Astrocyte (in vitro differentiated cells and primary cell): ENCODE results near the gene PNPO. TPM values are rescaled to one million over a fixed set of nuclear protein-coding genes. Genes with fewer than 3 reads are reported as not detected.

Source experiments
- DNase-seq: peaks from one replicate; pipeline ENCODE4 v3.0.0-alpha.2; 2010; ENCODE audit warnings: low read depth
- FAIRE-seq: peaks from 2 replicates; lab custom pipeline; 2011; peaks lifted over from hg19 to GRCh38; lab: Jason Lieb, UNC
- H2AFZ ChIP-seq: 2 replicates; pipeline ENCODE4 v1.6.0; 2012; ENCODE audit warnings: low read depth, low read length, inconsistent platforms
- H3K27ac ChIP-seq: 2 replicates; pipeline ENCODE4 v1.5.1; 2011; ENCODE audit warnings: low read depth, low read length, inconsistent platforms
- H3K27me3 ChIP-seq: 2 replicates; pipeline ENCODE4 v1.6.0; 2011; ENCODE audit warnings: low read length, inconsistent platforms; ENCODE audit not compliant: insufficient read depth
- H3K36me3 ChIP-seq: 2 replicates; pipeline ENCODE4 v1.5.1; 2011; ENCODE audit warnings: low read length, inconsistent platforms; ENCODE audit not compliant: insufficient read depth
- H3K4me1 ChIP-seq: 2 replicates; pipeline ENCODE4 v1.5.1; 2011; ENCODE audit warnings: low read length, inconsistent platforms; ENCODE audit not compliant: insufficient read depth
- H3K4me2 ChIP-seq: 2 replicates; pipeline ENCODE4 v1.6.0; 2012; ENCODE audit warnings: low read length, inconsistent platforms
- H3K4me3 ChIP-seq: 2 replicates; pipeline ENCODE4 v1.5.1; 2011; ENCODE audit warnings: low read depth, mild to moderate bottlenecking, low read length, inconsistent platforms; ENCODE audit not compliant: insufficient read depth
- H3K79me2 ChIP-seq: 2 replicates; pipeline ENCODE4 v1.6.0; 2012; ENCODE audit warnings: mild to moderate bottlenecking, low read length, inconsistent platforms; ENCODE audit not compliant: insufficient read depth
- H3K9ac ChIP-seq: 2 replicates; pipeline ENCODE4 v1.6.0; 2012; ENCODE audit warnings: mild to moderate bottlenecking, low read length, inconsistent platforms
- H3K9me3 ChIP-seq: 2 replicates; pipeline ENCODE4 v1.5.1; 2012; ENCODE audit warnings: low read depth, mild to moderate bottlenecking, low read length, inconsistent platforms; ENCODE audit not compliant: insufficient read depth
- H4K20me1 ChIP-seq: 2 replicates; pipeline ENCODE4 v1.6.0; 2012; ENCODE audit warnings: low read length, inconsistent platforms; ENCODE audit not compliant: insufficient read depth
- H3K27ac Mint-ChIP-seq: one replicate; pipeline ENCODE4 v1.8.0; 2021; ENCODE audit warnings: mild to moderate bottlenecking, mixed read lengths; ENCODE audit not compliant: unreplicated experiment
- H3K27me3 Mint-ChIP-seq: one replicate; pipeline ENCODE4 v1.8.0; 2021; ENCODE audit warnings: low read depth, mixed read lengths; ENCODE audit not compliant: unreplicated experiment
- H3K36me3 Mint-ChIP-seq: one replicate; pipeline ENCODE4 v1.8.0; 2021; ENCODE audit warnings: low read depth, mixed read lengths; ENCODE audit not compliant: unreplicated experiment
- H3K4me1 Mint-ChIP-seq: one replicate; pipeline ENCODE4 v1.8.0; 2021; ENCODE audit warnings: low read depth, mixed read lengths; ENCODE audit not compliant: unreplicated experiment
- H3K4me3 Mint-ChIP-seq: one replicate; pipeline ENCODE4 v1.8.0; 2021; ENCODE audit warnings: mild to moderate bottlenecking, moderate library complexity, mixed read lengths; ENCODE audit not compliant: unreplicated experiment
- H3K9me3 Mint-ChIP-seq: one replicate; pipeline ENCODE4 v1.8.0; 2021; ENCODE audit warnings: mild to moderate bottlenecking, mixed read lengths; ENCODE audit not compliant: unreplicated experiment
- EZH2 ChIP-seq: IDR thresholded peaks from 2 replicates; pipeline ENCODE4 v1.6.1; 2012; ENCODE audit warnings: mild to moderate bottlenecking, low read length, inconsistent platforms; ENCODE audit not compliant: insufficient read depth
- total RNA-seq: library from RNA; stranded (reverse); gene quantifications from 2 replicates; pipeline ENCODE4 v1.2.1, GENCODE V29; 2021
- TF ChIP-seq, protein P1 (sequence below): IDR thresholded peaks from 2 replicates; pipeline ENCODE4 v1.5.1; 2011; ENCODE audit warnings: low read depth, mild to moderate bottlenecking, inconsistent platforms, low read length, moderate library complexity; ENCODE audit not compliant: insufficient read depth

Gene PNPO
- total RNA-seq, 1 donor from 2014 or later = 12.0 TPM

DNA sequence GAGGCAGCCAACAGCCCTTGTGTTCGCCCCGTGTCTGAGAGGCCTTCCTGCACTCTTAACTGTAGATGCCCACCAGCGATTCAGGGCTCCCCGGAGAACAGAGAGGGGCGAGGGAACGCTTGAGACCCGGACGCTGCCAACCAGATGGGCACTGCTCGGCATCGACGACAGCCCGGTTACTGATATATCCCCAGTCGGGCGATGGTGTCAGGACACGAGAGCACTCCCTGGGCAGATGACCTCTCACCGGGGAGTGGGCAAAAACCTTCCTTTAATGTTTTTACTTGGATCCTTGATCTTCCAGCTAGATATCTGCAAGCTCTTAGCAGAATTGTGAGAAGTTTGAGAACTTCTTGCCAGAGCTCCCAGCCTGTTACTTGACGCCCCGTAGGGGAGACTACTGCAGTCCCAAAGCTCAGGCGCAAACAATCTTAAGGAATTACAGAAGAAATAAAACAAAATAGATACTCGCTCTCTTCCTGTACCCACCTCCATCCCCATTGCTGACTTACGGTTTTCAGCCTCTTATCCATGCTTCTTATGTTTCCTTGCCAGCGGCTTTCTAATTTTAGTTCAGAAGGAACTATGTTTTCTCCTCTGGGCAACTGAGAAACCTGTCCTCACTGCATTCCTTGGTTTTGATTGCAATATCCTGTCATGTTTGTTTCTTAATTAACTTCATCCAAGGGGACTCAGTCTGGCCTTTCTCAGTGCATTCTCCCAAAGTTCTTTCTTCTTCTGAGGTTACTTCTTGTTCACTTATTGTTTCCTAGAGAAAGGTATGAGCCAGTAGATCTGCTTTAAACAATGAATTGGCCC, 44.5 kb upstream of the PNPO start:
- Histone ChIP-seq H3K79me2 (peaks cover 43% of the 10 kb centered on the region), H3K27ac (peak overlapping the region; percentile 94), H3K9ac (peak overlapping the region; percentile 98), H3K36me3 (no peaks in the 10 kb centered on the region), H3K27me3 (no peaks in the 10 kb centered on the region), H3K4me3 (peak overlapping the region; percentile 92), H4K20me1 (peaks cover 5% of the 10 kb centered on the region), H3K4me2 (peak overlapping the region; percentile 99), H3K4me1 (peaks cover 19% of the 10 kb centered on the region), H2AFZ (peak overlapping the region; percentile 86), H3K9me3 (no peaks in the 10 kb centered on the region)
- FAIRE-seq (no peak), DNase-seq (no peak)
- Mint-ChIP-seq H3K27ac (peak overlapping the region; percentile 88), H3K9me3 (peaks cover under 1% of the 10 kb centered on the region), H3K4me1 (peaks cover 15% of the 10 kb centered on the region), H3K36me3 (peaks cover 6% of the 10 kb centered on the region), H3K27me3 (no peaks in the 10 kb centered on the region), H3K4me3 (peak overlapping the region; percentile 94)
- TF ChIP-seq, protein P1, sequence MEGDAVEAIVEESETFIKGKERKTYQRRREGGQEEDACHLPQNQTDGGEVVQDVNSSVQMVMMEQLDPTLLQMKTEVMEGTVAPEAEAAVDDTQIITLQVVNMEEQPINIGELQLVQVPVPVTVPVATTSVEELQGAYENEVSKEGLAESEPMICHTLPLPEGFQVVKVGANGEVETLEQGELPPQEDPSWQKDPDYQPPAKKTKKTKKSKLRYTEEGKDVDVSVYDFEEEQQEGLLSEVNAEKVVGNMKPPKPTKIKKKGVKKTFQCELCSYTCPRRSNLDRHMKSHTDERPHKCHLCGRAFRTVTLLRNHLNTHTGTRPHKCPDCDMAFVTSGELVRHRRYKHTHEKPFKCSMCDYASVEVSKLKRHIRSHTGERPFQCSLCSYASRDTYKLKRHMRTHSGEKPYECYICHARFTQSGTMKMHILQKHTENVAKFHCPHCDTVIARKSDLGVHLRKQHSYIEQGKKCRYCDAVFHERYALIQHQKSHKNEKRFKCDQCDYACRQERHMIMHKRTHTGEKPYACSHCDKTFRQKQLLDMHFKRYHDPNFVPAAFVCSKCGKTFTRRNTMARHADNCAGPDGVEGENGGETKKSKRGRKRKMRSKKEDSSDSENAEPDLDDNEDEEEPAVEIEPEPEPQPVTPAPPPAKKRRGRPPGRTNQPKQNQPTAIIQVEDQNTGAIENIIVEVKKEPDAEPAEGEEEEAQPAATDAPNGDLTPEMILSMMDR = no peak
- TF ChIP-seq EZH2 = no peak

DNA sequence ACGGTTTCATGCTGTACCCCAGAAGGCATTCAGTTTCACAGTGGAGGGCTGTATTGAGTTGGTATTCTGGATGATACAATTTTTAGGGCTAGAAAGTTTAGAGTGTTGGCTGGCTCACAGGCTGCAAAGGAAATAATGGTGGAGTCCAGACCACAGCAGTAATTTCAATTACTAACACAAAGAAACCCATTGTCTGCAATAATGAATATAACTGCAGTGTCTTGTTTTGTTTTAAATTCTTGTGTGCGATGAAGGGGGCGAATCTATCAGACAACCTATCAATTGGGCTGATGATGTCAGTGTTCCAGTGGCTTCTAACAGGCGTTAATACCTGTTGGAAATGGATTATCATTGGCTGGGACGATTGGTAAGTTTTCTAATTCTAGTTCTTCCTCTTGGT, 43.8 kb upstream of the PNPO start:
- Histone ChIP-seq H3K4me2 (peak overlapping the region; percentile 99), H3K36me3 (no peaks in the 10 kb centered on the region), H3K9ac (peak overlapping the region; percentile 98), H4K20me1 (peaks cover 11% of the 10 kb centered on the region), H3K4me3 (peak overlapping the region; percentile 92), H3K27ac (no peak overlapping the region), H3K79me2 (peaks cover 50% of the 10 kb centered on the region), H2AFZ (no peak overlapping the region), H3K27me3 (no peaks in the 10 kb centered on the region), H3K9me3 (no peaks in the 10 kb centered on the region), H3K4me1 (peaks cover 19% of the 10 kb centered on the region)
- H3K4me1 Mint-ChIP-seq = peaks cover 15% of the 10 kb centered on the region
- peaks cover 6% of the 10 kb centered on the region for H3K36me3 Mint-ChIP-seq
- FAIRE-seq (no peak), DNase-seq (peak; percentile 31)
- H3K27ac Mint-ChIP-seq = no peak overlapping the region
- H3K4me3 Mint-ChIP-seq = peak overlapping the region; percentile 94
- TF ChIP-seq, protein P1 = no peak
- TF ChIP-seq EZH2 = no peak
- H3K9me3 Mint-ChIP-seq = peaks cover 1% of the 10 kb centered on the region
- no peaks in the 10 kb centered on the region for H3K27me3 Mint-ChIP-seq

DNA sequence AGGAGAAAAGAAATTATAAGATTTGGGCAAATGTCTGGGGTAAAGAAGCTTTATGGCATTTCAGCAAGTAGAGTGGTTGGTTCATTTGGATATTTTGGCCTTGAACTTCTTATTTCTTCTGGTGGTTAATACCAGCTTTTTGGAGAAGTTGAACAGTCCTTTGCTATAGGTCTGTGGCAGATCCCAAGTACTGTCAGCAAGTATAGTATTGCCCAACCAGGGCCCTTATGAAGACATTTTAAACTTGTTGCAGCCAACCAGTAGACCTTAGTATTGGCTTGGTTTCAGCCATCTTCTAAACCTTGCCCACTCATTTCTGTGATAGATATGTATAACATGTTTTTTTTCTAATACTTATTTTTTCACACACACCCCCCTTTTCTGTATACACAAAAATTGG, 43.1 kb upstream of the PNPO start:
- H3K9me3 Mint-ChIP-seq = peaks cover 1% of the 10 kb centered on the region
- no peaks in the 10 kb centered on the region for H3K27me3 Mint-ChIP-seq
- peaks cover 8% of the 10 kb centered on the region for H3K36me3 Mint-ChIP-seq
- Histone ChIP-seq H2AFZ (no peak overlapping the region), H3K4me3 (no peak overlapping the region), H3K27ac (no peak overlapping the region), H3K27me3 (no peaks in the 10 kb centered on the region), H3K36me3 (no peaks in the 10 kb centered on the region), H3K9ac (no peak overlapping the region), H3K79me2 (peaks cover 50% of the 10 kb centered on the region), H3K4me1 (peaks cover 19% of the 10 kb centered on the region), H3K4me2 (peak overlapping the region; percentile 99), H3K9me3 (no peaks in the 10 kb centered on the region), H4K20me1 (peaks cover 11% of the 10 kb centered on the region)
- DNase-seq (no peak), FAIRE-seq (no peak)
- no peak overlapping the region for H3K4me3 Mint-ChIP-seq
- TF ChIP-seq, protein P1 = no peak
- no peak for TF ChIP-seq EZH2
- no peak overlapping the region for H3K27ac Mint-ChIP-seq
- H3K4me1 Mint-ChIP-seq = peaks cover 15% of the 10 kb centered on the region
